ENCODE results near the gene EHBP1.

Gene EHBP1

DNA sequence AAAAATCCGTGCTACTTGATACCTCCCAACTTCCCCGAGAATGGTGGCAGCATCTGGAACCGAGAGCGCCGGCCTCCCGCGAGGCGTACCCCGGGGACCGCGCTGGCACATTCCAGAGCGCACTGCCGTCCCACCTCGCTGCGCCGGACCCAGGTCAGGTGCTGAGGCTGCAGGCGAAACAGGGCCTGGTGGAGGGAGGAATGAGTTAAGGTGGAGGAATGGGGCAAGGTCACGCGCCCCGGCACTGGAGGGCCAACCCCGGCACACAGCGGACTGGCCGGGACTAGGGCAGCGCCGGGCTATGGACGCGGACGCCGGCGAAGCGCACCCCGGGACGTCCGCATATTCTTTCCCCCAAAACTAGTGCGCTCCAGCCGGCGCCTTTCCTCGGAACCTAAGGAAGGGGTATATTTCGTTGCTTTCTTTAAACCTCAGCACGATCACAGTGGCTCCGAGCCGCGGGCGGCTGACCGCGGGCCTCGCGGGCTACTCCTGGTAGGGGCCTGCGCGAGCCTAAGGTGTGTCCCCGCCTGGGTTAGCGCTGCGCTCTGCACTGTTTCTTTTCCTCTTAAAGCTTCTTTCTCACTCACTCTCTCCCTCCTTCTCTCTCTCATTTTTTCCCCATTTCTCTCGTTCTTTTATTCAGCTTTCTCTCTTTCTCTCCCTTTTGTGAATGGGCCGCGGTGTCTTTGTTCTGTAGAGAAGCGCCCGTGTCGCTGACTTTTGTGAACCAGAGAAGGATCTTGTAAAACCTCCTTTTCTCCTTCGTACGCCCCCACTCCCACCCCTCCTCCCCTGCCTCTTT, 343.1 kb downstream of the EHBP1 start:
- Histone ChIP-seq H3K36me3 (ENCODE audit: insufficient read depth, low read length) (no peaks in the 10 kb centered on the region), H3F3A (ENCODE audit: low read depth) (no peaks in the 10 kb centered on the region), H3K9me2 (replicated peaks; ENCODE audit: low read depth, low read length) (no peaks in the 10 kb centered on the region), H3K79me2 (ENCODE audit: insufficient read depth, low read length) (peaks cover 13% of the 10 kb centered on the region; the same call in 1 of the 2 replicates), H3K27me3 (ENCODE audit: insufficient read depth, low read length, poor library complexity, severe bottlenecking) (no peaks in the 10 kb centered on the region), H4K20me1 (ENCODE audit: insufficient read depth, low read length, poor library complexity, severe bottlenecking) (no peaks in the 10 kb centered on the region), H3K4me1 (ENCODE audit: insufficient read depth, low read length, poor library complexity, severe bottlenecking) (no peaks in the 10 kb centered on the region), H3K4me3 (ENCODE audit: low read length, poor library complexity, severe bottlenecking) (no peak overlapping the region), H2AFZ (ENCODE audit: low read length) (no peak overlapping the region), H3K4me2 (ENCODE audit: low read depth, low read length, poor library complexity, severe bottlenecking) (no peak overlapping the region), H3K9ac (ENCODE audit: low read depth, low read length, poor library complexity, severe bottlenecking) (no peak overlapping the region), H3K9me3 (ENCODE audit: insufficient read depth, low read depth, low read length) (no peaks in the 10 kb centered on the region)
- TF ChIP-seq, protein P1, sequence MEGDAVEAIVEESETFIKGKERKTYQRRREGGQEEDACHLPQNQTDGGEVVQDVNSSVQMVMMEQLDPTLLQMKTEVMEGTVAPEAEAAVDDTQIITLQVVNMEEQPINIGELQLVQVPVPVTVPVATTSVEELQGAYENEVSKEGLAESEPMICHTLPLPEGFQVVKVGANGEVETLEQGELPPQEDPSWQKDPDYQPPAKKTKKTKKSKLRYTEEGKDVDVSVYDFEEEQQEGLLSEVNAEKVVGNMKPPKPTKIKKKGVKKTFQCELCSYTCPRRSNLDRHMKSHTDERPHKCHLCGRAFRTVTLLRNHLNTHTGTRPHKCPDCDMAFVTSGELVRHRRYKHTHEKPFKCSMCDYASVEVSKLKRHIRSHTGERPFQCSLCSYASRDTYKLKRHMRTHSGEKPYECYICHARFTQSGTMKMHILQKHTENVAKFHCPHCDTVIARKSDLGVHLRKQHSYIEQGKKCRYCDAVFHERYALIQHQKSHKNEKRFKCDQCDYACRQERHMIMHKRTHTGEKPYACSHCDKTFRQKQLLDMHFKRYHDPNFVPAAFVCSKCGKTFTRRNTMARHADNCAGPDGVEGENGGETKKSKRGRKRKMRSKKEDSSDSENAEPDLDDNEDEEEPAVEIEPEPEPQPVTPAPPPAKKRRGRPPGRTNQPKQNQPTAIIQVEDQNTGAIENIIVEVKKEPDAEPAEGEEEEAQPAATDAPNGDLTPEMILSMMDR (conservative IDR thresholded peaks at IDR 0.05; ENCODE audit: low read length), result no peak
- TF ChIP-seq EZH2phosphoT487 (IDR thresholded peaks at IDR 0.05; ENCODE audit: borderline replicate concordance), result no peak

DNA sequence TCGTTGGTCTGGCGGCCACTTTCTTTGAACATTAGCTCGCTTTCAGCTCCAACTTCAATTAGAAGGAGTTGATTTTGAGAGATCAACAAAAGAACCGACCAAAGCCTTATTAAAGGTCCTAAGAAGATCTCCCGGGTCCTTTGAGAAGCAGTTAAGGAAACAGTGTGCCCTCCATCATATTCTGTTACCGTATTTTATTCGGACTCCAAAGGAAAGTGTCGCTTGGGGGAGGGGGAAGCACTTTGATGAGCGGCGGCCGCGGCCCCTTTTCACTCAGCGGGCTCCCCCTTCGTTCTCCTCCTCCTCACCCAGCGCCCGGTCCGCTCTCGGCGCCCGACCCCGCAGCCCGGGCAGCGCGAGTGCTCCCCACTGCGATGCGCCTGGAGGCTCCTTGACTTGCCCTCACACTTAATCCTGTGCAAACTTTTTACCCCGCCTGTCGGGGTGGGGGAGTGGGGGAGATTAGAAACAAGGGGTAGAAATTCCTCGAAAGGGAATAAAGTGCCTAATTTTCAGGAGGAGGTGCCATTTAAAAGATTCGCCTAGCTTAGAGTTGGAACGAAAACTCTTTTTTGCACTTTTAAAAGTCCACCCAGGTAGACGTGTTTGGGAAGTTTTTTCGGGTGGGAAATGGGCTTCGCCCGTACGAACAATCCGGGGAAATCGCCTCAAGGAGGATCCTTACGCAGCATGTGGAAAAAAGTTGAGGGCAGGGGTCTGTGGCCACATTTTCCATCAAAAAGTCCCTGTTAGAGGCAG, 343.9 kb downstream of the EHBP1 start:
- H3K4me2 ChIP-seq (ENCODE audit: low read depth, low read length, poor library complexity, severe bottlenecking), result peak overlapping the region; percentile 65
- no peaks in the 10 kb centered on the region for H3K4me1 ChIP-seq (ENCODE audit: insufficient read depth, low read length, poor library complexity, severe bottlenecking)
- no peaks in the 10 kb centered on the region for H3F3A ChIP-seq (ENCODE audit: low read depth)
- H3K4me3 ChIP-seq (ENCODE audit: low read length, poor library complexity, severe bottlenecking), result peak overlapping the region; percentile 64
- H3K9me3 ChIP-seq (ENCODE audit: insufficient read depth, low read depth, low read length), result no peaks in the 10 kb centered on the region
- H3K36me3 ChIP-seq (ENCODE audit: insufficient read depth, low read length), result no peaks in the 10 kb centered on the region
- H3K79me2 ChIP-seq (ENCODE audit: insufficient read depth, low read length), result peaks cover 13% of the 10 kb centered on the region; the same call in 1 of the 2 replicates
- no peaks in the 10 kb centered on the region for H3K27me3 ChIP-seq (ENCODE audit: insufficient read depth, low read length, poor library complexity, severe bottlenecking)
- H3K9me2 ChIP-seq (replicated peaks; ENCODE audit: low read depth, low read length), result no peaks in the 10 kb centered on the region
- no peaks in the 10 kb centered on the region for H4K20me1 ChIP-seq (ENCODE audit: insufficient read depth, low read length, poor library complexity, severe bottlenecking)
- 0 out of 2 replicates have a peak overlapping the region, but pooled peaks have one; percentile 86 for H2AFZ ChIP-seq (ENCODE audit: low read length)
- H3K9ac ChIP-seq (ENCODE audit: low read depth, low read length, poor library complexity, severe bottlenecking), result peak overlapping the region; percentile 62
- TF ChIP-seq, protein P1 (conservative IDR thresholded peaks at IDR 0.05; ENCODE audit: low read length), result no peak
- TF ChIP-seq EZH2phosphoT487 (IDR thresholded peaks at IDR 0.05; ENCODE audit: borderline replicate concordance), result no peak

DNA sequence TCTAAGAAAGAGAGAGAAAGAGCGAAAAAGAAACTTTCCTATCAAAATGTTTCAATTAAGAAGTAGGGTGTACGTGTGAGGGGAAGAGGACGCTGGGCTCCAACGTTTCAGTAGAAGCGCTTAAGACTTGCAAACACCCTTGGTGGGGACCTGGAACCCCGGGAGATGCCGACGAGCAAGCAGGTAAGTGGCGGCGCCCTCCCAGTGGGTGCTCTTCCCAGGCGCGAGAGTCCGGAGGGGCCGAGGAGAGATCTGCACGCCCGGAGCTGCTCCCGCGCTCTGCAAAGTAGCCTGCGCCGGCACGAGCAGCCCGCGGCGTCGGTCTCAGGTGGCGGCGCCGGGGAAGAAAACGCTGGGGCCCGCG, 344.4 kb downstream of the EHBP1 start:
- peaks cover 13% of the 10 kb centered on the region; the same call in 1 of the 2 replicates for H3K79me2 ChIP-seq (ENCODE audit: insufficient read depth, low read length)
- H3K27me3 ChIP-seq (ENCODE audit: insufficient read depth, low read length, poor library complexity, severe bottlenecking), result no peaks in the 10 kb centered on the region
- no peak for TF ChIP-seq EZH2phosphoT487 (IDR thresholded peaks at IDR 0.05; ENCODE audit: borderline replicate concordance)
- TF ChIP-seq, protein P1 (conservative IDR thresholded peaks at IDR 0.05; ENCODE audit: low read length), result no peak
- H3K4me1 ChIP-seq (ENCODE audit: insufficient read depth, low read length, poor library complexity, severe bottlenecking), result no peaks in the 10 kb centered on the region
- no peaks in the 10 kb centered on the region for H3K36me3 ChIP-seq (ENCODE audit: insufficient read depth, low read length)
- H3K9me3 ChIP-seq (ENCODE audit: insufficient read depth, low read depth, low read length), result no peaks in the 10 kb centered on the region
- no peaks in the 10 kb centered on the region for H4K20me1 ChIP-seq (ENCODE audit: insufficient read depth, low read length, poor library complexity, severe bottlenecking)
- H3F3A ChIP-seq (ENCODE audit: low read depth), result no peaks in the 10 kb centered on the region
- peak overlapping the region; percentile 62 for H3K9ac ChIP-seq (ENCODE audit: low read depth, low read length, poor library complexity, severe bottlenecking)
- H3K4me3 ChIP-seq (ENCODE audit: low read length, poor library complexity, severe bottlenecking), result peak overlapping the region; percentile 64
- H2AFZ ChIP-seq (ENCODE audit: low read length), result peak overlapping the region; percentile 86; the same call in 1 of the 2 replicates
- no peaks in the 10 kb centered on the region for H3K9me2 ChIP-seq (replicated peaks; ENCODE audit: low read depth, low read length)
- H3K4me2 ChIP-seq (ENCODE audit: low read depth, low read length, poor library complexity, severe bottlenecking), result peak overlapping the region; percentile 65
